ENCODE data around the gene TSN.
"Not testable (repeated sequence)": the region's sequence is repeated elsewhere in the genome, so short reads cannot be mapped to it uniquely, and the experiment has no call there.

DNA sequence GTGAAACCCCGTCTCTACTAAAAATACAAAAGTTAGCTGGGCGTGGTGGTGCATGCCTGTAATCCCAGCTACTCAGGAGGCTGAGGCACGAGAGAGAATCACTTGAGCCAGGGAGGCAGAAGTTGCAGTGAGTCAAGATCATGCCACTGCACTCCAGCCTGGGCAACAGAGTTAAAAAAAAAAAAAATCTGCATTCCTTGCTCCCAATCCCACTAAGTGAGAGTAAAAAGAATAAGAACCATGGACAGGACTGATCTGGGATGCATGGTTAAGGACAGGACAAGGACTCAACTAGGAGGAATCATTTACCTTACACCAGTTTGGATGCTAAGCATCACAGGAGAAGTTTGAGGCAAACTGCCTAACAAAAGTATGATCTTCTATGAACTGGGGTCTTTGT is 44.0 kb upstream of the TSN start:
- TF ChIP-seq, protein P1, sequence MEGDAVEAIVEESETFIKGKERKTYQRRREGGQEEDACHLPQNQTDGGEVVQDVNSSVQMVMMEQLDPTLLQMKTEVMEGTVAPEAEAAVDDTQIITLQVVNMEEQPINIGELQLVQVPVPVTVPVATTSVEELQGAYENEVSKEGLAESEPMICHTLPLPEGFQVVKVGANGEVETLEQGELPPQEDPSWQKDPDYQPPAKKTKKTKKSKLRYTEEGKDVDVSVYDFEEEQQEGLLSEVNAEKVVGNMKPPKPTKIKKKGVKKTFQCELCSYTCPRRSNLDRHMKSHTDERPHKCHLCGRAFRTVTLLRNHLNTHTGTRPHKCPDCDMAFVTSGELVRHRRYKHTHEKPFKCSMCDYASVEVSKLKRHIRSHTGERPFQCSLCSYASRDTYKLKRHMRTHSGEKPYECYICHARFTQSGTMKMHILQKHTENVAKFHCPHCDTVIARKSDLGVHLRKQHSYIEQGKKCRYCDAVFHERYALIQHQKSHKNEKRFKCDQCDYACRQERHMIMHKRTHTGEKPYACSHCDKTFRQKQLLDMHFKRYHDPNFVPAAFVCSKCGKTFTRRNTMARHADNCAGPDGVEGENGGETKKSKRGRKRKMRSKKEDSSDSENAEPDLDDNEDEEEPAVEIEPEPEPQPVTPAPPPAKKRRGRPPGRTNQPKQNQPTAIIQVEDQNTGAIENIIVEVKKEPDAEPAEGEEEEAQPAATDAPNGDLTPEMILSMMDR (conservative IDR thresholded peaks at IDR 0.05 in 1 of 2, IDR thresholded peaks at IDR 0.05 in 1 of 2; ENCODE audit: extremely low read depth in 1 of 2, insufficient read depth in 1 of 2, low read depth in 1 of 2, low read length in 2 of 2): not testable (repeated sequence)
- TF ChIP-seq EZH2 (IDR thresholded peaks at IDR 0.05; ENCODE audit: borderline replicate concordance, low read length): not testable (repeated sequence)
